Ascending aorta (tissue), 2 donors: ENCODE data around the gene POLR2L. TPM values are rescaled to one million over a fixed set of nuclear protein-coding genes. Genes with fewer than 3 reads are reported as not detected.
A peak's percentile ranks its signal among the peaks of the same experiment; 100 is the strongest.

Source experiments
- DNase-seq, 2 donors: peaks; one replicate each; pipeline ENCODE4 v3.0.0-alpha.2; 2019; ENCODE audit warnings: low spot score in 2 of 2
- H3K27ac ChIP-seq, 2 donors: fragments of 200-600 bp; sonication (generic); one replicate each; pipeline ENCODE4 v1.5.1; 2016 to 2017; ENCODE audit warnings: mild to moderate bottlenecking in 1 of 2
- H3K27me3 ChIP-seq: fragments of 200-600 bp; sonication (generic); one replicate; pipeline ENCODE4 v1.5.1; 2017
- H3K36me3 ChIP-seq, 2 donors: fragments of 200-600 bp; sonication (generic); one replicate each; pipeline ENCODE4 v1.5.1; 2016
- H3K4me1 ChIP-seq, 2 donors: fragments of 200-600 bp; sonication (generic); one replicate each; pipeline ENCODE4 v1.5.1; 2016 to 2017; ENCODE audit warnings: mild to moderate bottlenecking in 1 of 2
- H3K4me3 ChIP-seq, 2 donors: fragments of 200-600 bp; sonication (generic); one replicate each; pipeline ENCODE4 v1.5.1; 2016 to 2017; ENCODE audit warnings: mild to moderate bottlenecking in 1 of 2
- H3K9me3 ChIP-seq, 2 donors: fragments of 200-600 bp; sonication (generic); one replicate each; pipeline ENCODE4 v1.5.1; 2016
- intact Hi-C: fragments of 100-400 bp; cut with DNase I; formaldehyde crosslinking; loops from one replicate; pipeline ENCODE4 v1.15.1; 2023
- total RNA-seq: library from RNA; depleted of rRNA; stranded (reverse); fragments of >200 nt; gene quantifications from one replicate; pipeline ENCODE4 v1.1.0, GENCODE V29; 2016
- TF ChIP-seq, protein P1 (sequence below), 3 experiments: fragments of 200-600 bp in 2 of 3; fragments of 450-650 bp in 1 of 3; sonication (generic) in 2 of 3; IDR thresholded peaks; one replicate each; pipeline ENCODE4 v1.5.1; 2016 to 2019; ENCODE audit warnings: antibody characterized with exemption in 3 of 3, mild to moderate bottlenecking in 1 of 3, moderate library complexity in 1 of 3

The POLR2L gene
- total RNA-seq, 1 donor from 2014 or later, result 141 TPM

- H3K27me3 ChIP-seq, result no peaks in the 10 kb centered on the region
- H3K4me1 ChIP-seq, result peaks cover 13 to 61% of the 10 kb centered on the region in 2 donors
- intact Hi-C loops, result loop anchor here (1.0 kb wide), 1 partner anchor 13 kb away; no protein-coding TSS in a partner anchor
- no peak for DNase-seq
- H3K36me3 ChIP-seq, result peaks cover 11 to 13% of the 10 kb centered on the region in 2 donors
- H3K4me3 ChIP-seq, result peak overlapping the region; percentile 67 to 84
- H3K9me3 ChIP-seq, result no peaks in the 10 kb centered on the region
- TF ChIP-seq, protein P1, sequence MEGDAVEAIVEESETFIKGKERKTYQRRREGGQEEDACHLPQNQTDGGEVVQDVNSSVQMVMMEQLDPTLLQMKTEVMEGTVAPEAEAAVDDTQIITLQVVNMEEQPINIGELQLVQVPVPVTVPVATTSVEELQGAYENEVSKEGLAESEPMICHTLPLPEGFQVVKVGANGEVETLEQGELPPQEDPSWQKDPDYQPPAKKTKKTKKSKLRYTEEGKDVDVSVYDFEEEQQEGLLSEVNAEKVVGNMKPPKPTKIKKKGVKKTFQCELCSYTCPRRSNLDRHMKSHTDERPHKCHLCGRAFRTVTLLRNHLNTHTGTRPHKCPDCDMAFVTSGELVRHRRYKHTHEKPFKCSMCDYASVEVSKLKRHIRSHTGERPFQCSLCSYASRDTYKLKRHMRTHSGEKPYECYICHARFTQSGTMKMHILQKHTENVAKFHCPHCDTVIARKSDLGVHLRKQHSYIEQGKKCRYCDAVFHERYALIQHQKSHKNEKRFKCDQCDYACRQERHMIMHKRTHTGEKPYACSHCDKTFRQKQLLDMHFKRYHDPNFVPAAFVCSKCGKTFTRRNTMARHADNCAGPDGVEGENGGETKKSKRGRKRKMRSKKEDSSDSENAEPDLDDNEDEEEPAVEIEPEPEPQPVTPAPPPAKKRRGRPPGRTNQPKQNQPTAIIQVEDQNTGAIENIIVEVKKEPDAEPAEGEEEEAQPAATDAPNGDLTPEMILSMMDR (IDR thresholded peaks at IDR 0.05), result no peak
- peak overlapping the region in 1 of 2 donors; percentile 81 for H3K27ac ChIP-seq
Measured at GRCh38 chr11:831961-832528, 10.3 kb downstream of the POLR2L start.

- intact Hi-C loops, result no loop called here
- TF ChIP-seq, protein P1 (IDR thresholded peaks at IDR 0.05), result no peak
- Histone ChIP-seq H3K4me1 (peaks cover 13 to 64% of the 10 kb centered on the region in 2 donors), H3K27ac (no peak overlapping the region), H3K9me3 (no peaks in the 10 kb centered on the region), H3K27me3 (no peaks in the 10 kb centered on the region), H3K36me3 (peaks cover 4 to 5% of the 10 kb centered on the region in 2 donors), H3K4me3 (peak overlapping the region in 1 of 2 donors; percentile 56)
- no peak for DNase-seq
Measured at GRCh38 chr11:831118-831864, 11.0 kb downstream of the POLR2L start.

DNA sequence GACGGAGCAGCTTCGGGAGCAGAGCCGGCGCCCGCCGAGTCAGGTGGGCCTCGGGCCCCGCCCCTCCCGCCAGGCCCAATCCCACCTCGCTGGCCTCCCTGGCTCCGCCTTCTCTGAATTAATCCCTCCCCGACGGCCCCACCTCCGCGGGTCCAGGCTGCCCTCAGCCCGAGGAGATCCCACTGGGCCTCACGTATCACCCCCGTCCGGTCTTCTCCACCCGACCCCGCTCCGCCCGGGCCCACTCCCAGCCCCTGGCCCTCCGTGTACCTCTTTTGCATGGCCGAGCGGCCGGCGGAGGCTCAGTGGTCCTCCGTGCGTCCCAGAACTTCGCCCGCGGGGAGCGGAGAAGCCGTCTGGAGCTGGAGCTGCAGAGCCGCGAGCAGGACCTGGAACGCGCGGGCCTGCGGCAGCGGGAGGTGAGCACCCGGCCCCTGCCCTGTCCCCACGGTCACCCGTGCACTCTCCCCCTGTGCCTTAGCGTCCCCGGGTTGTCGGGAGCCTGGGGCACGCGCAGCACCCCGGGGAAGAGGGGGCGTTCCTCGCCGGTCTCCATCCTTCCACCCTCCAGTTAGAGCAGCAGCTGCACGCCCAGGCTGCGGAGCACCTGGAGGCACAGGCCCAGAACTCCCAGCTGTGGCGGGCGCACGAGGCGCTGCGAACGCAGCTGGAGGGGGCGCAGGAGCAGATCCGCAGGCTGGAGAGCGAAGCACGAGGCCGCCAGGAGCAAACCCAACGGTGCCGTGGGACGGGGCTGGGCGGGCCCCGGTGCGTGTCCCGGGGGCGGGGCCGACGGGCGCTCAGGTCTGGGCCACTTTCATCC, 11.8 kb downstream of the POLR2L start:
- DNase-seq, result peak in 1 of 2 donors; percentile 86
- H3K4me3 ChIP-seq, result peak overlapping the region; percentile 38 to 56
- H3K27me3 ChIP-seq, result no peaks in the 10 kb centered on the region
- intact Hi-C loops, result no loop called here
- H3K4me1 ChIP-seq, result peaks cover 13 to 59% of the 10 kb centered on the region in 2 donors
- no peak overlapping the region for H3K27ac ChIP-seq
- H3K36me3 ChIP-seq, result peaks cover 4 to 7% of the 10 kb centered on the region in 2 donors
- TF ChIP-seq, protein P1 (IDR thresholded peaks at IDR 0.05), result no peak
- no peaks in the 10 kb centered on the region for H3K9me3 ChIP-seq

- H3K4me3 ChIP-seq, result peak overlapping the region; percentile 38 to 56
- intact Hi-C loops, result no loop called here
- no peaks in the 10 kb centered on the region for H3K27me3 ChIP-seq
- no peak overlapping the region for H3K27ac ChIP-seq
- TF ChIP-seq, protein P1 (IDR thresholded peaks at IDR 0.05), result no peak
- H3K9me3 ChIP-seq, result no peaks in the 10 kb centered on the region
- no peak for DNase-seq
- H3K4me1 ChIP-seq, result peaks cover 13 to 54% of the 10 kb centered on the region in 2 donors
- peaks cover 11 to 13% of the 10 kb centered on the region in 2 donors for H3K36me3 ChIP-seq
Measured at GRCh38 chr11:829847-830294, 12.5 kb downstream of the POLR2L start.

DNA sequence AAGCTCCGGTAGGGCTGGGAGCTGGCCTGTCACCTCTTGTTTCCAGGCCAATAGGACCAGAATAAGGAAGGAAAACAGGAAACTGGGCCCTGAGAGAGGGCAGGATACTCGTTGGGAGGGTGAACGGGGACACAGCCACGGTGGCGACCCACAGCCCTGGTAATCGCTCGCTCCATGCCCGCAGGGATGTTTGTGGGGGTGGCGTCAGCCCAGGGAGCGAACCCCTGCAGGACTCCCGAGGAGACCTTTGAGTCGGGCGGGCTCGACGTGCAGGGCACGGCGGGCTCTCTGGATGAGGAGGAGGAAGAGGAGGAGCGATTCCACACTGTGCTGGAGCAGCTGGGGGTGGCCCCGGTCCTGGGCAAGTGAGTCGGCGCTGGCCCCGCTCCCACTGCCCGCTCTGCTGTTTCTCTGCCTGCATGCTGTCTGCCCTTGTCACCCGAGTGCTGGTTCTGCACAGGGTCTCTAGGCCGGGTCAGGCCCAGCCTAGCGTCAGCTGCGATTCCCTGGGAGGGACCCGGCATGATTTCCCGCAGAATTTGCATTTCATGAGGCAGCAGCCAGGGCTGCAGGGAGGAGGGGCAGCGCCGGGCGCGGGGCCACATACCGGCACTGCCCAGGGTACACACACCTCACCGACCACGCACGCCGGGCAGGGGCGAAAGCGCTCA, 13.0 kb downstream of the POLR2L start:
- Histone ChIP-seq H3K36me3 (peaks cover 16 to 19% of the 10 kb centered on the region in 2 donors), H3K9me3 (no peaks in the 10 kb centered on the region), H3K4me1 (peaks cover 13 to 48% of the 10 kb centered on the region in 2 donors), H3K27me3 (no peaks in the 10 kb centered on the region), H3K4me3 (peak overlapping the region; percentile 38 to 56), H3K27ac (peak overlapping the region; percentile 7 to 18)
- TF ChIP-seq, protein P1 (IDR thresholded peaks at IDR 0.05), result no peak
- intact Hi-C loops, result no loop called here
- no peak for DNase-seq
